ENCODE results near the gene SRP14.

The SRP14 gene

DNA sequence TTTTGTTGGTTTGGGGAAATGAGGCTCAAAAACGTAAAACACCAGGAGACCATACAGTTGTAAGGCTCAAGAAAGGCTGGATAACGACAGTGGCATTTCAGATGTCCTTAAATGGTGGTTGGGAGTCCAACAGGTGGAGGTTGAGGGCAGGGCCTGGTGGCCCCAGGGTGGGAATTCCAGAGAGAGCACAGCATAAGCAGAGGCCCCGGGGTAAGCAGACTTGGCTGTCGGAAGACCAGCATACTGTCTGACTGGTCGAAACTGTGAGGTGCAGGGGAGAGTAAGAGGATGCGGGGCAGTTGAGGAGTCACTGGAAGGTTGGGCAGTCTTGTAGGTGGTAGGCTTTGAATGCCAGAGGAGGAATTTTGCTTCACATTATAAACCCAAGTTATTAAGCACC lies 48.3 kb downstream of the SRP14 start:
- DNase-seq (ENCODE audit: low read depth in 2 of 3, low spot score in 1 of 3), result no peak

DNA sequence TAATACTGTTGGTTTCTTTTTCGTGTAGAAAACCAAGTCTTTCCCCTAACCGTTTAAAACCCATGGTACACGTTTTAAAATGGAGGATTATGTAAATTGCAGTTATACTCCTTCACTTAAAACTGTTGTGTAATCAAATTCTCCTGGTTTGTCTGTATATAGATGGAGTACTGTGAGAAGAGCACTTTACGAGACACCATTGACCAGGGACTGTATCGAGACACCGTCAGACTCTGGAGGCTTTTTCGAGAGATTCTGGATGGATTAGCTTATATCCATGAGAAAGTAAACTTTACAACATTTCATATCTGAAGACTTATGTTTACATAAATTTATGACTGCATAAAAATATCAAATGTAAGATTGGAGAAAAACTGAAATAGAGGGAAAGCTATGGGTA lies 51.2 kb downstream of the SRP14 start:
- no peak for DNase-seq (ENCODE audit: low read depth in 2 of 3, low spot score in 1 of 3)
